Hematopoietic multipotent progenitor cell (in vitro differentiated cells): Measurements from ENCODE around the gene BDP1. TPM values are rescaled to one million over a fixed set of nuclear protein-coding genes. Genes with fewer than 3 reads are reported as not detected.
"Not testable (repeated sequence)": the region's sequence is repeated elsewhere in the genome, so short reads cannot be mapped to it uniquely, and the experiment has no call there.

Experiments
- DNase-seq, 3 donors: peaks; one replicate each; pipeline ENCODE4 v3.0.0-alpha.2; 2011 to 2015; ENCODE audit warnings: low read depth in 2 of 3, low spot score in 2 of 3
- total RNA-seq: library from RNA; depleted of rRNA; stranded (reverse); fragments of >200 nt; gene quantifications from one replicate; pipeline ENCODE4 v1.2.3, GENCODE V29; 2012

The BDP1 gene
- total RNA-seq, 1 donor: 12.4 TPM

DNA sequence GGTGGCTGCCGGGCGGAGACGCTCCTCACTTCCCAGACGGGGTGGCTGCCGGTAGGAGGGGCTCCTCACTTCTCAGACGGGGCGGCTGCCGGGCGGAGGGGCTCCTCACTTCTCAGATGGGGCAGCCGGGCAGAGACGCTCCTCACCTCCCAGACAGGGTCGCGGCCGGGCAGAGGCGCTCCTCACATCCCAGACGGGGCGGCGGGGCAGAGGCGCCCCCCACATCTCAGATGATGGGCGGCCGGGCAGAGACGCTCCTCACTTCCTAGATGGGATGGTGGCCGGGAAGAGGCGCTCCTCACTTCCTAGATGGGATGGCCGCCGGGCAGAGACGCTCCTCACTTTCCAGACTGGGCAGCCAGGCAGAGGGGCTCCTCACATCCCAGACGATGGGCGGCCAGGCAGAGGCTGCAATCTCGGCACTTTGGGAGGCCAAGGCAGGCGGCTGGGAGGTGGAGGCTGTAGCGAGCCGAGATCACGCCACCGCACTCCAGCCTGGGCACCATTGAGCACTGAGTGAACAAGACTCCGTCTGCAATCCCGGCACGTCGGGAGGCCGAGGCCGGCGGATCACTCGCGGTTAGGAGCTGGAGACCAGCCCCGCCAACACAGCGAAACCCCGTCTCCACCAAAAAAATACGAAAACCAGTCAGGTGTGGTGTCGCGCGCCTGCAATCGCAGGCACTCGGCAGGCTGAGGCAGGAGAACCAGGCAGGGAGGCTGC lies 96.7 kb downstream of the BDP1 start:
- not testable (repeated sequence) for DNase-seq

DNA sequence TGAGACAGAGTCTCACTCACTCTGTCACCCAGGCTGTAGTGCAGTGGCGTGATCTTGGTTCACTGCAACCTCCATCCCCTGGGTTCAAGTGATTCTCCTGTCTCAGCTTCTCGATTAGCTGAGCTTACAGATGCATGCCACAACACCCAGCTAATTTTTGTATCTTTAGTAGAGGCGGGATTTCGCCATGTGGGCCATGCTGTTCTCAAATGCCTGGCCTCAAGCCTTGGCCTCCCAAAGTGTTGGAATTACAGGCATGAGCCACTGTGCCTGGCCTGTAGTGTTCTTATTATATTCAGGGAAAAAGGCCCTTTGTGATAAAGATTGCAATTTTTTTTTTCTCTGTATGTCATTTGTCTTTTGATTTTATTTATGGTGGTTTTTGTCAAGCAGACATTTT lies 107.7 kb downstream of the BDP1 start:
- DNase-seq: no peak

DNA sequence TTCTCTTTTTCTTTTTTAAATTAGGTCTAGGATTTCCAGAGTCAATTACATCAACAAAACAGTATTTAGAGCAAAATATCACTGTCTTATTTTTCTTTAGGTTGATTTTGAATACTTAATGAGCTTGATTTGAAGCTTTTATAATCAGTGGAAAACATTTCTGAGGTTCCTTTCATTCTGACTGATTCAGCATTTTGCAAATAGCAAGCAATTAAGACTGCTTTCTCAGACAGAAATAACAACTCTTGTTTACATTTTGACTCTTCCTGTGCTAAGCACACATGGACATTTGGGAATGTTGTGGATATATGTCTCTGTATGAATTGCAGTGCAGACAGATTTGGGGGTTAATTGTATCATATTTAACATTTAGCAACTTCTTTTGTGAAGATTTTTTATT lies 109.4 kb downstream of the BDP1 start:
- no peak for DNase-seq

DNA sequence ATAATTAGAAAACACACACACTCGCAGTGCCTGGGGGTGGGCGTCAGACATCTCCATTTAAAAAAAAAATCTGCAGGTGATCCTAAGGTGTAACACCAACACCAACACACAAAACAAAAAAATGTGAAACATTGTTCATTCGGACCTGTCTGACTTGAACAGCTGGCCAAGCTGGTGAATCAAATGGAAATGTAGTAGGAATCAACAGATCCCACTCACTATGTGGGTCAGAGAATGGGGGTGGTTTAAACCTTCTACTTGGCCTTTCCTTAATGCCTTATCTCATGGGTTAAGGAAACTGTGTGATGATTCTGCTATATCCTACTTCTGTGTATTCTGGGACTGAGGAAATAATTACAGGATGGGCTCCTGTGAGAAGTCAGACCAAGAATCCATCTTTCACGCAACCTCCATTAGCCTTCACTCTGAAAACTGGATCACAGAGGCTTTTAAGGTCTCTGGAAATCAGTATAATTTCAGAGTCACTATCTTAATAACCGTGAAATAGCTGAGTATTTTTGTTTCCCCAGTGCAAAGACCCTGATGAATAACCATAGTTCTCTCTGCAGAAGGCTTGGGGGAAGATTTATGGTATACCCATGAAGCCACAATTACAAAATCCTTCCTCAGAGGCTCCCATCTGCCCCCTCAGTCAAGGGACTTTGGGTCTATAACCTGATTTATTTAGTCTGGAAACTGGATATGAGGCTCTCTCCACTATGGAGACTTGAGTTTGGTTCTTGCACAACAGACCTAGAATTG lies 114.5 kb downstream of the BDP1 start:
- no peak for DNase-seq

DNA sequence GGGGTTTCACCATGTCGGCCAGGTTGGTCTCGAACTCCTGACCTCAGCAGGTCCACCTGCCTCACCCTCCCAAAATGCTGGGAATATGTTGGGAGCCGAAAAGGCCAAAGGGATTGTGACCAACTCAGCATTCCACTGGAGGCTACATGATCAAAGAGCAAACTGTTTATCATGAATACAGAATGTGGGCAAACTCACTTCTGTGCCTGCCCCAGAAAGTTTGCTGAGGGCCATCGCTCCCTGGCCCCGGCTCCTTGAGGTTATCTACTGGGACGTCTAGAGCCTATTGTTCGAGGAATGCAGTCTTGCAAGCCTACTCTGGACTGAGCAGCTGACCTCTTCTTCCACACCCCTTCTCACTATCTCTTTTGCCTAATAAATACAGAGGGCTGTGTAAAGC lies 116.4 kb downstream of the BDP1 start:
- DNase-seq: not testable (repeated sequence)

DNA sequence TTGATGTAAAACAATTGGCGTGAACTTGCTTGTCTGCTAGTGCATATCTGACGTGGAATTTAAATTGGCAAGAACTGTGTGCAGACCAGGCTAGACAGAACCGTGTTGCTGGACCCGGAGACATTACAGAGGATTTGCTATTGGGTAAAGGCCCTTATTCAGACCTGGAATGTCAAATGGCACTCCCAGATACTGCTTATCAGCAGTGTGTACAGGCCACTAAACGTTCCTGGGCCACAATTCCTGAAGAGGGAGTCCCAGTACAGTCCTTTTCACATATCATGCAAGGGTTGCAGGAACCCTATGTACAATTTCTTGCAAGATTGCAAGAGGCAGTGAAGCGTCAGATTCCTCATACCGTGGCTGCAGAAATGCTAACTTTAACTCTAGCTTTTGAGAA lies 118.1 kb downstream of the BDP1 start:
- DNase-seq: no peak

DNA sequence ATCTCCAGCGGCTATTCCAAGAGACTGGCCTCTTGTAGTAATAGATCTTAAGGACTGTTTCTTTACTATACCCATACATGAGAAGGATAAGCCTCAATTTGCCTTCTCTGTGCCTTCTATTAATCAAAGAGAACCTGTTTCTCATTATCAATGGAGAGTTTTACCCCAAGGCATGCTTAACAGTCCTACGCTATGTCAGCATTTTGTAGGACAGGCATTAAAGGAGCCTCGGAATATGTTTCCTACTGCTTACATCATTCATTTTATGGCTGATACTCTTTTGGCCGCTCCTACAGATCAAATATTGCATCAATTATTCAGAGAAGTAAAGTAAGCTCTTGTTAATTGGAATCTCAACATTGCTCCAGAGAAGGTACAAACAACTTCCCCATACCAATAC lies 120.1 kb downstream of the BDP1 start:
- not testable (repeated sequence) for DNase-seq

DNA sequence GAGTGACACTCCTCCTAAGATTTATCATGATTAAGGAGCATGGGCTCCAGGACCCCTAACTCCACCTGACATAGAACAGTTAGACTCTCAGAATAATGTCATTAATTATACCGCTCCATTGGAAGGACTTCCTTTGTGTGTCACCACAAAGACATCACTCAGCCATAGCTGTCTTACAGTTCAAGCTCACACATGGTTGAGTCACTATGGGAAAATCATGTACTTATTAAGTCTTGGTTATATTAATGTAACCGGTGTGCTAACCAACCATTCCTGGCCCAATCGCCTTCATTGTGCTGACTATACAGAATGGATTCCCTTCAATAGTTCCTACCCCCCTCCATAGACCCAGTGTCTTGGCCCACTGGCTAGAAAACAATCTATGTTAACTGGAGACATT lies 120.8 kb downstream of the BDP1 start:
- DNase-seq: no peak

DNA sequence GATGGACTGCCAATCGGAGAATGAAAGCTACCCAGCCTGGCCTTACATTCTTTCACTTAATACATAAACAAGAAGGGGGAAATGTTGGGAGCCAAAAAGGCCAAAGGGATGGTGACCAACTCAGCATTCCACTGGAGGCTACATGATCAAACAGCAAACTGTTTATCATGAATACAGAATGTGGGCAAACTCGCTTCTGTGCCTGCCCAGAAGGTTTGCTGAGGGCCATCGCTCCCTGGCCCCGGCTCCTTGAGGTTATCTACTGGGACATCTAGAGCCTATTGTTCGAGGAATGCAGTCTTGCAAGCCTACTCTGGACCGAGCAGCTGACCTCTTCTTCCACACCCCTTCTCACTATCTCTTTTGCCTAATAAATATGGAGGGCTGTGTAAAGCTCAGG lies 122.4 kb downstream of the BDP1 start:
- not testable (repeated sequence) for DNase-seq

DNA sequence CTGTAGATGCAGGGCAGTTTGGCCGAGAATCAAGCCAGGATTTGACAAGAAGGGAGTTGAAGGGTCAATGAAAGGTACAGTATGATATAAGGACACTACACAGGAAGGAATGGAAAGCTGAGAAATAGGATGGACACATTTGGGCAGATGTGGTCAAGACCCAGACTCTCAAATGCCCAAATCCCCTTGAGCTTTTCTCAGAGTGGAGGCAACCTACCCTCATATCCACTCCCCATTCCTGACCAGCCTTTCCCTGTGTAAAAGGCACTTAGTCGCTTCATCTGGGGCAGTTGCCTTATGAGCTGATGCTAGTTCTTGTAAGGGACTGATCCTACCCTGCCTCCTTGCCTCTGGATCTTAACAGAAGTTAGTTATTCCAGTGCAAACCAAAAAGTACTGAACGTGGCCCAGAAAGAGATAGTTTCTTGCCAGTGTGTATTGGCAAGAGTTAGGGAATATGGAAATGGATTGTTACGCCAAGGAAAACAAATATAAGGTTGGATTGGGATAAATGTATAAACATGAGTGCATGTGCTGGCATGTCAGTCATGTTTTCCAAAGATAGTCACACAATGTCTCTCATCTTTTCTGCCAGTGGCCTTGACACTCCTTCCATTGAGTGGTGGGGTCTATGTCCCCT lies 127.6 kb downstream of the BDP1 start:
- no peak for DNase-seq

DNA sequence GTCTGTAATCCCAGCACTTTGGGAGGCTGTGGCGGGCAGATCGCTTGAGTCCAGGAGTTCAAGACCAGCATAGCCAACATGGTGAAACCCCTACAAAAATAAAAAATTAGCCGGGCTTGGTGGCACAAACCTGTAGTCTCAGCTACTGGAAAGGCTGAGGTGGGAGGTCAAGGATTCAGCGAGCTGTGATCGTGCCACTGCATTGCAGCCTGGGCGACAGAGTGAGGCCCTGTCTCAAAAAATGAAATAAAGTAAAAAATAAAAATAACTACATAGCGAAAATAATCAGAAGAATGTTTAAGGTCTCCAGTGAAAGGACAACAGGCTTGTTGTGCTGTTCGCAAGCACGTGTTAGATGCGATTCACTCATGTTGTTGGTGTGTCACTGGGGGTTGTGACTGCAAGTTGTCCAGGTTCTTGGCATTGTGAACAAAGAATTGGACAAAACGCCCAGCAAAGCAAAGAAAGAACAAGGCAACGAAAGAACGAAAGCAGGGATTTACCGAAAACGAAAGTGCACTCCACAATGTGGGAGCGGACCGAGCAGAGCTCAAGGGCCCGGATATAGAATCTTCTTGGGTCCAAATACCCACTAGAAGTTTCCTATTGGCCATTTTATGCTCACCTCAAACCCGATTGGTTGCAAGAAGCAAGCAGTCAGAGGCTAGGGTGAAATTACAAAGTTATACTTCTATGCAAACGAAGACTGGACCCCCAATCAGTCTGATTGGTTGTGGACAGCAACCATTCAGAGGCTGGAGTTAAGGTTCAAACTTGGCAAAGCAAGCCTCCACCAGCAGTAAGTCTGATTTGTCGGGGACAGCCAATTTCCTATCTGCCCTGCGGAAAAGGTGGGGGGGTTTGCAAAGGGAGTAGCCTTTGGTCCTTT lies 130.8 kb downstream of the BDP1 start:
- DNase-seq: peak in 2 of 3 donors; percentile 40 to 53

DNA sequence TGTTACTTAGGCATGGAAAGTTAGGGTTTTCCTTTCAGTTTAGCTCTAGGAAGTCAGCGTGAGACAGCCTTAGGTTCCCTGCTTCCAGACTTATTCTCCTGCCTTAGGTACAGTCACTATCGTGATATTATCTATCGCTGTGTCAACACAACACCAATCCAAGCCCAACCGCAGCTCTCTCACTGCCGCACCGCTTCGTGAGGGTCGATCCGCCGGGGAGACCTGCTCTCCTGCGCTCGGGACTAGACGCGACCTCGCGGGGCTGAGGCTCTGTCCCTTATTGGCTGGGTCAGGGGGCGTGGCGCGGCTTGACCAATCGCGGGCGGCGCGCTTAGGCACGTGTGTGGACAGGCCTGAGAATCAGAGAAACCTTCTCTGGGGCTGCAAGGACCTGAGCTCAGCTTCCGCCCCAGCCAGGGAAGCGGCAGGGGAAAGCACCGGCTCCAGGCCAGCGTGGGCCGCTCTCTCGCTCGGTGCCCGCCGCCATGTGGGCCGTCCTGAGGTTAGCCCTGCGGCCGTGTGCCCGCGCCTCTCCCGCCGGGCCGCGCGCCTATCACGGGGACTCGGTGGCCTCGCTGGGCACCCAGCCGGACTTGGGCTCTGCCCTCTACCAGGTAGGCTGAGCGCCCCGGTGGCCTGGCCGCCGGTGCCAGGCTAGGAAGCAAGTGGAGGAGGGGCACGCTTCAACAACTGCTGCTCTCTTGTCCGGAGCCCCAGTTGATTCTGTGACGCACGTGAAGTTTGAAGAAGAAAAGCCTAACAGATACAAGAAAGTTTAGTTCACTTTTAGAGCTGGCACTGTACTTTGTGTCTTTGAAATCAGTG lies 131.7 kb downstream of the BDP1 start, which contains the start of gene MCCC2:
TSS of gene MCCC2 (plus strand) at position 400 of the 825 bp plus-strand sequence. CDS start at position 486, 86 bp downstream.
- peak; percentile 78 to 98 (median 96) for DNase-seq

DNA sequence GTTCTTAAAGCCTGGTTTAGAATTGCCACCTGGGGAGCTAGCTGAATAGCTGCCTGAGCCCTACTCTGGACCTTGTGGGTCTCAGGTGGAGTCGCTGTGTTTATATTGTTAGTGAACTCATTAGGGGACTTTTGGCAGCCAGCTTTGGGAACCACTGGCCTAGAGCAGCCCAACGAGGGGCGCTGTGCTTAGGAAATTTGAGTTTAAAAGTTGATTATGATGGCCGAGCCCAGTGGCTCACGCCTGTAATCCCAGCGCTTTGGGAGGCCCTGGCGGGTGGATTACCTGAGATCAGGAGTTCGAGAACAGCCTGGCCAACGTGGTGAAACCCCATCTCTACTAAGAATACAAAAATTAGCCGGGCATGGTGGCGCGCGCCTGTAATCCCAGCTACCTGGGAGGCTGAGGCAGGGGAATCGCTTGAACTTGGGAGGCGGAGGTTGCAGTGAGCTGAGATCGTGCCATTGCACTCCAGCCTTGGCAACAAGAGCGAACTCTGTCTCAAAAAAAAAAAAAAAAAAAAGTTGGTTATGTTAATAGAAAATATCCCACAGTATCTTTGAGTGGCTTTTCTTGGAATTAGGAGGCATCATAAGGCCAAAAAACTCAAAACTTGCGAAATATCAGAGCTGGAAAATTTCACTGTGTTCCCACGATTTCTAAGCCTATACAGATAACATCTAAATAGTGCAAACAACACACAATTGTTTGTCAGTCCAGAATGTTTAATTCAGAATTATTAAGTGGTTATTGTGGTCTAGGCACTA lies 132.5 kb downstream of the BDP1 start:
- no peak for DNase-seq

DNA sequence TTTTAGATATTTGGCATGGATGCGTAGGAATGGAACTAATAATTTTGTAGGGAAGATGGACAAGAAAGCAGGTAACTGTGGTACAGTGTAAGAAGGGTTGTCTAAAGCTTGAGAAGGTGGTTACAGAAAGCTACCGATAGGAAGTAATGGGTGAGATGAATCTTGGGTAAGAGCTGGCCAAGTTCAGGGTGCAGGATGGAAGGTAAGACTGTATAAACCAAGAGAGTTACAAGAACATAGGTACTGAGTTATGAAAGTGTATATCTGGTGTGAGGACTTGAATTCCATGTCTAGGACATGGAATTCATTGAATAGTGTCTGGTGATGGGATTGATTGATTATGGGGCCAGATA lies 133.1 kb downstream of the BDP1 start:
- DNase-seq: no peak

DNA sequence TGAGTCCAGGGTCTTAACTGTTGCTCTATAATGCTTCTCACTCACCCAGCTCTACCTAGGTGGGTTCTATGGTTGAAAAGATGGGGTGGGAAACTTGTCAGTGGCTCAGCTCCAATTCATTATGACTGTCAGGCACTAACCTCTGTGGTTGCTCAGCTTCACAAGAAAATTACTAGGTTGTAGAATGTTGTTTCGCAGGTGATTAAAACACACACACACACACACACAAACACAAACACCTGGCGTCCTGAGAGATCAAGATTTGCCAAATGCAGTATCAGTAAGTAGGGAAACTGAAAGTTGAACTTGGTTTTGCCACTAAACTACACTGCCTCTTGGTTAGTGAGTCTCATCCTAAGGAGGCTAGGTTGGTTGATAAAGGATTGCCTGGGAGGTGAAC lies 134.5 kb downstream of the BDP1 start:
- DNase-seq: no peak

DNA sequence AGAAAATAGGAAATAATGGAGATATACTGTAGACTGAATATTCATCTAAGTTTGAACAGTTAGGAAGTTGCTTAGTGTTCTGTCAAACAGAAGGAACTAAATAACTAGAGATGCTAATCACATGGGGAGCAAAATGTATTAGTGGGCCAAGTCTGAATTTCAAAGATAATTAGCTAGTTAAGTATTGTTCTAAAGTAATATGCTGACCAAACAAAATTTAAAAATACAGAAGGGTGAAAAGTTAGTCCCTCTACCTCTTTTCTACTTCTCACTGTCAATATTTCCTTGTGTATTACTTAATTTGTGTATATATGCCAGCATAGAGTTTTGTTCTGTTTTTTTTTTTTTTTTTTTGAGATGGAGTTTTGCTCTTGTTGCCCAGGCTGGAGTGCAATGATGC lies 135.6 kb downstream of the BDP1 start:
- no peak for DNase-seq

DNA sequence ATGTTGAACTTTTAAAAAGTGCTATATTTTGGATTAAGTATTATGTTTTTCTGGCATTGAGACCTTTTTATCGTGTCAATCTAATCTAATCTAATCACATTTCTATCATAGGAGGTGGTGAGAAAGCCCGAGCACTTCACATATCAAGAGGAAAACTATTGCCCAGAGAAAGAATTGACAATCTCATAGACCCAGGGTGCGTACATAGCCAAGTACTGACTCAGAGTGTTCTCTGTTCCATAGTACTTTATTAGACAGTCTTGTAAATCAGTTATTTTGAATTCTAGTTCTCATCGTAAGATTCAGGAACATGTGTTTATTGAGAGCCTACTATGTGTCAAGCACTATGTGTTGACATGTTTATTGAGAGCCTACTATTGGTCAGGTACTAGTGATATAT lies 140.7 kb downstream of the BDP1 start:
- no peak for DNase-seq

DNA sequence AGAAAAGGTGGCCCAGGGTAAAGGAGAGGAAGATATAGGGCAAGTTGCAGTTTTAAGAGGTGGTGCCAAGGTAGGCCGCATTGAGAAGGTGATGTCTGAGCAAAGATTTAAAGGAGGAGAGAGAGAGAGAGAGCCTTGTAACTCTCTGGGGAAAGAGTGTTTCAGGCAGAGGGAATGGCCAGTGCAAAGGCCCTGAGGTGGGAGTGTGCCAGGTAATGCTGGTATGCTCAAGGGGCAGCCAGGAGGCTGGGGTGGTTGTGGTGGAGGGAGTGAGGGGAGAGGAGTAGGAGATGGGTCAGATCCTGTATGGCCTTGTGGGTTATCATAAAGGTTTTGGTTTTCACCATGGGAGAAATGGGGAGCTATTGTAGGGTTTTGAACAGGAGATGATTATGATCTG lies 141.6 kb downstream of the BDP1 start:
- no peak for DNase-seq

DNA sequence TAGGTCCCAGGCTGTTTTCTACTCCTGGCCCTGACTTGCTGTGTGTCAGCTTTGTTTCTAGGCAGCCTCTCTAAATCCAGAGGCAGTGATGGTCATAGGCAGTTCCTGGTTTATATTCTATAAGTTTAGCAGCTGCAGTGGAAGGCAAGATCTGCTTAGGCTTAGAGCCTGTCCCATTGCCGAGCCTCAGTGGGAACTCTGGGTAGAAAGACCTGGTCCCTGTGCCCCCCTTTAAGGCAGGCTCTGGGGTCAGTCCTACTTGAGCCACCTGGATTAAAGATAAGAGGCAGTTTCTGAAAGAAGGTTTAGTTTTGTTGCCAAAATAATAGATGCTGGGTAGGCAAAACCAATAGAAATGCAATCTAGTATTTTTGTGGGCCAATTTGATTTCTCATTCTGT lies 145.3 kb downstream of the BDP1 start:
- DNase-seq: no peak
